Thoracic aorta (tissue), 2 donors: ENCODE measurements around the gene NCAM2. TPM values are rescaled to one million over a fixed set of nuclear protein-coding genes. Genes with fewer than 3 reads are reported as not detected.

Experiments used
- ATAC-seq: fragments of 150-250 bp; one replicate; pipeline ENCODE4 v1.8.0; 2017; ENCODE audit warnings: low read depth; ENCODE audit not compliant: insufficient number of reproducible peaks, low FRiP score
- DNase-seq: peaks from one replicate; pipeline ENCODE4 v3.0.0-alpha.2; 2020; ENCODE audit warnings: low spot score
- H3K27ac ChIP-seq, 2 donors: fragments of 200-600 bp; sonication (generic); 1 replicate in 1 of 2; 2 replicates in 1 of 2; pipeline ENCODE4 v1.5.1; 2016; ENCODE audit warnings: mild to moderate bottlenecking in 2 of 2, moderate library complexity in 2 of 2
- H3K27me3 ChIP-seq: fragments of 200-600 bp; sonication (generic); replicated peaks from 2 replicates; pipeline ENCODE4 v1.6.0; 2016; ENCODE audit warnings: mild to moderate bottlenecking; ENCODE audit not compliant: insufficient read depth
- H3K36me3 ChIP-seq: fragments of 200-600 bp; sonication (generic); one replicate; pipeline ENCODE4 v1.5.1; 2016
- H3K4me1 ChIP-seq, 2 donors: fragments of 200-600 bp; sonication (generic); 1 replicate in 1 of 2; 2 replicates in 1 of 2; pipeline versions ENCODE4 v1.5.1 to v1.6.0; 2016; ENCODE audit warnings: low read depth in 2 of 2, mild to moderate bottlenecking in 1 of 2; ENCODE audit not compliant: control insufficient read depth in 1 of 2
- H3K4me3 ChIP-seq: fragments of 200-600 bp; sonication (generic); 2 replicates; pipeline ENCODE4 v1.5.1; 2016; ENCODE audit warnings: mild to moderate bottlenecking
- H3K9me3 ChIP-seq: fragments of 200-600 bp; sonication (generic); 2 replicates; pipeline ENCODE4 v1.5.1; 2016
- total RNA-seq, 2 donors: library from RNA; depleted of rRNA; stranded (reverse); fragments of >200 nt; gene quantifications; one replicate each; pipeline versions ENCODE4 v1.1.0 to v1.2.3, GENCODE V29; 2016
- TF ChIP-seq, protein P1 (sequence below): fragments of 200-600 bp; sonication (generic); IDR thresholded peaks from one replicate; pipeline ENCODE4 v1.5.1; 2019; ENCODE audit warnings: antibody characterized with exemption

Gene NCAM2
- total RNA-seq, 2 donors from 2014 or later, result 0.99 to 1.4 TPM

DNA sequence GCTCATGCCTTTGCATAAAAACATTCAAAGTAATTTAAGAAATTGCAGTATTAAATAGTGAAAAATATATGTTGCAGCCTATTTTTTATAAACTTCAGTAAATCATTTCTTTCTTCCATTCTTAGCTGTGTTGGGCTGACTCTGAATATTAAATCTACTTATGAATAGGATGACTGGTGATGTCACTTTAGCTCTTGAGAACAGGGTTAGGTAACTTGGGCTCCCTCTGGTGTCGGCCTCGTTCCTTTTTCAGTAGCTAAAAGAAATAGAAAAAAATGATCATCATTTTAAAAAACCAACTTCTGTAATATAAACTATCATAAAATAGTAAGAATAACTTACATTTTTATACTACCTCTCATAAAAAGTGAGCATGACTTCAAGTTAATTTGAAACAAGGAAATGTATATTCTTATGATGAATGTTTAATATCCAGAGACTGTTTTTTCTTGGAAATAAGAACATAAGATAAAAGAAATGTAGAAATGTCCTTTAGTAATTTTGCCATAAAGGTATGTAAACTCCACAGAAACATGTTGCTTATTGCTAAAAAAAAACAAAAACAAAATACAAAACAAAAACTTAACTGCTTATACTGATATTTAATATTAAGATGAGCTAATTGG lies 26.8 kb upstream of the NCAM2 start:
- Histone ChIP-seq H3K9me3 (no peaks in the 10 kb centered on the region), H3K4me3 (no peak overlapping the region), H3K36me3 (no peaks in the 10 kb centered on the region), H3K4me1 (no peaks in the 10 kb centered on the region), H3K27me3 (no peaks in the 10 kb centered on the region), H3K27ac (no peak overlapping the region)
- no peak for ATAC-seq
- TF ChIP-seq, protein P1, sequence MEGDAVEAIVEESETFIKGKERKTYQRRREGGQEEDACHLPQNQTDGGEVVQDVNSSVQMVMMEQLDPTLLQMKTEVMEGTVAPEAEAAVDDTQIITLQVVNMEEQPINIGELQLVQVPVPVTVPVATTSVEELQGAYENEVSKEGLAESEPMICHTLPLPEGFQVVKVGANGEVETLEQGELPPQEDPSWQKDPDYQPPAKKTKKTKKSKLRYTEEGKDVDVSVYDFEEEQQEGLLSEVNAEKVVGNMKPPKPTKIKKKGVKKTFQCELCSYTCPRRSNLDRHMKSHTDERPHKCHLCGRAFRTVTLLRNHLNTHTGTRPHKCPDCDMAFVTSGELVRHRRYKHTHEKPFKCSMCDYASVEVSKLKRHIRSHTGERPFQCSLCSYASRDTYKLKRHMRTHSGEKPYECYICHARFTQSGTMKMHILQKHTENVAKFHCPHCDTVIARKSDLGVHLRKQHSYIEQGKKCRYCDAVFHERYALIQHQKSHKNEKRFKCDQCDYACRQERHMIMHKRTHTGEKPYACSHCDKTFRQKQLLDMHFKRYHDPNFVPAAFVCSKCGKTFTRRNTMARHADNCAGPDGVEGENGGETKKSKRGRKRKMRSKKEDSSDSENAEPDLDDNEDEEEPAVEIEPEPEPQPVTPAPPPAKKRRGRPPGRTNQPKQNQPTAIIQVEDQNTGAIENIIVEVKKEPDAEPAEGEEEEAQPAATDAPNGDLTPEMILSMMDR, result no peak
- DNase-seq, result no peak

DNA sequence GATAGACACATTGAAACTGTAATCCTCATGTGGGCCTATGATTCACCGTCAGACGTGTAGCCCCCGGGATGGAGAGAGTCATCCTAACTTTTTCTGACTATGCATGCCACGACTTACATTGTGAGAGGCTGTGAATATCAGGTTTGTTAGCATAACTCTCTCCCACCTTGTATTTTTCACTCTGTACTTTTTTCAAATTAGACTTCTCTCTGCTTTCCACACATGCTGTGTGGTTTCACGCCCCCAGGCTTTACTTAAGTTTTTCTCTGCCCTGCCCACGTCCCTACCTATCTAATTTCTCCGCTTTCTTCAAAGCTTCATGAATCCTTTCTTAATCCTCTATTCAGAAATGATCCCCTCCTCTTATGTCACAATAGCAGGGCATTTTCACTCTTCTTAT lies 3.4 kb upstream of the NCAM2 start:
- DNase-seq (no peak), ATAC-seq (no peak)
- H3K27ac ChIP-seq, result no peak overlapping the region
- no peaks in the 10 kb centered on the region for H3K27me3 ChIP-seq
- H3K36me3 ChIP-seq, result no peaks in the 10 kb centered on the region
- TF ChIP-seq, protein P1, result no peak
- H3K9me3 ChIP-seq, result no peaks in the 10 kb centered on the region
- H3K4me3 ChIP-seq, result no peak overlapping the region
- H3K4me1 ChIP-seq, result peaks cover 7 to 14% of the 10 kb centered on the region in 2 donors

DNA sequence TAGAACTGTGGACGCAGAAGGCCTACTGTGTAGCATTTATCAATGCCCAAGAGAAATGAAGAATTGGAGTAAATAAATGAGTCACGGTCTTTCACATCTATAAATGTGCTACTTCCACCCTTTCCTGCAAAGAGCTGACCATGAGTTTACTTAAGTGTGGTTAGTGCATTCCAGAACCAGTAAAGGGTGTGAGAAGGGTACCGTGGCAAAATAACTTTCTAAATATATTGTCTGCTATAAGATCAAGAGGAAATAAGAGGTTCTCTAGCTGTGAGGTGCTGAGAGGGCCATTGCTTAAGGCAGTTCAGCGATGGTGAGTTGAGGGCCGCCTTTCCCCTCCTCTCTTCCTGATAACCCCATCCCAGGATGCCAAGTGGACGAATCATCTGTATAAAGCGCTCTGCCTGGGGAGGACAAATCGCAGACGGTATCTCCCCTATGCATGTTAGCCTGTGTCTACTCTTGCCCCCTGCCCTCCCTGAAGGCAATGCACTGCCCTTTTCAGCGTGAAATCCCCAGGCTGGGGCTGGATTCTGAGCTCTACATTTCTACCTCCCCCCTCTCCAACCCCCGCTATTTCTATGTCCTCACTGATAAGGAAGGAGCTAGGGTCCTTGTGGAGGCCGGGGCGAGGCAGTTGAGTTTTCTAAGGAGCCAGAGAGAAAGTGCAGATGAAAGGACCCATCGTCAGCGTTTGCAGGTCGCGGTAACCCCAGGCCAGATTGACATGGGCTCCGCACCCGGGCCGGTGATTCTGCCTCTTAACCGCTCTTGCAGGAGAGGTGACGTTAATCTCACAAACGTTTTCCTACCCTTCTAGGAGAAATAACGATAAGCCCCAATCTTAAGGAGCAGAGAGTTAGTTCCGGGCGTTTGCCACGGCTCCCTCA lies 1.5 kb upstream of the NCAM2 start:
- H3K27ac ChIP-seq, result no peak overlapping the region
- H3K27me3 ChIP-seq, result no peaks in the 10 kb centered on the region
- H3K4me3 ChIP-seq, result peak overlapping the region; percentile 71
- TF ChIP-seq, protein P1, result no peak
- H3K36me3 ChIP-seq, result no peaks in the 10 kb centered on the region
- peaks cover 7 to 14% of the 10 kb centered on the region in 2 donors for H3K4me1 ChIP-seq
- ATAC-seq, result no peak
- no peaks in the 10 kb centered on the region for H3K9me3 ChIP-seq
- no peak for DNase-seq

DNA sequence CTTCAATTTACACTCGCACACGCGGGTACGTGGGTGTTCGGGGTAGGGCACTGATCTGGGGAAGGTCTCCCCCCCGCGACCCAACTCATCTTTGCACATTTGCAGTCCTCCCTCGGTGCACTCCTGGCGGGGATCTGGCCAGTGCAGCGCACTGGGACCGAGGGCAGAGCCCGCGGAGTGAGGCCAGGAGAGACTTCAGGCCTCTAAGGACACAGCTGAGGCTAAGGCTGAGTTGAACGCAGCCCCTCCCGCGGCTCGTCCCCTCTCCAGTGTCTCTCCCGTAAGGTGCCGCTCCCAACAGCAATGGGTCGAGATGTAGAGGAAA lies 936 bp upstream of the NCAM2 start:
- Histone ChIP-seq H3K9me3 (no peaks in the 10 kb centered on the region), H3K4me1 (peaks cover 7 to 14% of the 10 kb centered on the region in 2 donors), H3K36me3 (no peaks in the 10 kb centered on the region), H3K27ac (no peak overlapping the region), H3K27me3 (no peaks in the 10 kb centered on the region), H3K4me3 (peak overlapping the region; percentile 71)
- no peak for ATAC-seq
- DNase-seq, result no peak
- TF ChIP-seq, protein P1, result no peak

DNA sequence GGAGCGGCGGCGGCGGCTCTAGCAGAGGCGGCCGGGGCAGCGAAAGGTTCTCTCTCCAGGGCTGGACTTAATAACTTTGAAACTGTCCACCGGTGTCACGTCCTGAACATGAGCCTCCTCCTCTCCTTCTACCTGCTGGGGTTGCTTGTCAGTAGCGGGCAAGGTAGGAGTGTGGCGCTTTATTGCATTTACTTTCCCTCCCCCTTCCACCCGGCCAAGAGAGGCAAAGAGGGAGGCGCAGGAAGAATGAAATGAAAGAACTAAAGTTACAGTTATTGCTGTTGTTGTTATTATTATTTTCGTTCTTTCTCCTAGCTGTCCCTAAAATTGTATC lies 214 bp downstream of the NCAM2 start:
- TF ChIP-seq, protein P1, result no peak
- no peaks in the 10 kb centered on the region for H3K27me3 ChIP-seq
- no peak overlapping the region for H3K27ac ChIP-seq
- ATAC-seq, result no peak
- H3K4me3 ChIP-seq, result peak overlapping the region; percentile 71
- H3K9me3 ChIP-seq, result no peaks in the 10 kb centered on the region
- DNase-seq, result no peak
- H3K36me3 ChIP-seq, result no peaks in the 10 kb centered on the region
- H3K4me1 ChIP-seq, result peaks cover 7 to 14% of the 10 kb centered on the region in 2 donors
